Smooth muscle cell (in vitro differentiated cells): ENCODE measurements around the gene WSCD2. TPM values are rescaled to one million over a fixed set of nuclear protein-coding genes. Genes with fewer than 3 reads are reported as not detected.

Source experiments
- DNase-seq: peaks from one replicate; lab custom pipeline; 2025; ENCODE audit not compliant: unreplicated experiment; lab: John Stamatoyannopoulos, UW
- H2AFZ ChIP-seq: fragments of 200-600 bp; sonication (generic); 2 replicates; pipeline ENCODE4 v1.6.0; 2016; ENCODE audit warnings: antibody characterized with exemption, low read depth, mild to moderate bottlenecking
- H3F3A ChIP-seq: fragments of 200-600 bp; sonication (generic); 2 replicates; pipeline ENCODE4 v1.6.0; 2017; ENCODE audit warnings: antibody characterized with exemption, low read depth
- H3K27ac ChIP-seq: fragments of 200-600 bp; sonication (generic); 2 replicates; pipeline ENCODE4 v1.5.1; 2016; ENCODE audit warnings: low read depth, mild to moderate bottlenecking
- H3K27me3 ChIP-seq: fragments of 200-600 bp; sonication (generic); 2 replicates; pipeline ENCODE4 v1.6.1; 2016; ENCODE audit warnings: low read depth, mild to moderate bottlenecking
- H3K36me3 ChIP-seq: fragments of 200-600 bp; sonication (generic); 2 replicates; pipeline ENCODE4 v1.5.1; 2016; ENCODE audit warnings: low read depth
- H3K4me1 ChIP-seq: fragments of 200-600 bp; sonication (generic); 2 replicates; pipeline ENCODE4 v1.5.1; 2016; ENCODE audit warnings: low read depth
- H3K4me2 ChIP-seq: fragments of 200-600 bp; sonication (generic); 2 replicates; pipeline ENCODE4 v1.6.0; 2016; ENCODE audit warnings: mild to moderate bottlenecking
- H3K4me3 ChIP-seq: fragments of 200-600 bp; sonication (generic); 2 replicates; pipeline ENCODE4 v1.5.1; 2016; ENCODE audit warnings: mild to moderate bottlenecking
- H3K79me2 ChIP-seq: fragments of 200-600 bp; sonication (generic); 2 replicates; pipeline ENCODE4 v1.6.0; 2016; ENCODE audit warnings: low read depth, mild to moderate bottlenecking
- H3K9ac ChIP-seq: fragments of 200-600 bp; sonication (generic); 2 replicates; pipeline ENCODE4 v1.6.0; 2016; ENCODE audit warnings: low read depth
- H3K9me3 ChIP-seq: fragments of 200-600 bp; sonication (generic); replicated peaks from 2 replicates; pipeline ENCODE4 v1.5.1; 2016; ENCODE audit warnings: low read depth
- H4K20me1 ChIP-seq: fragments of 200-600 bp; sonication (generic); 2 replicates; pipeline ENCODE4 v1.6.0; 2016; ENCODE audit warnings: low read depth
- WGBS: methylation state at CpG from one replicate; pipeline ENCODE4 v1.1.7; 2016; ENCODE audit warnings: low lambda C conversion rate; 5-methylcytosine and 5-hydroxymethylcytosine counted together
- polyA plus RNA-seq: library from polyadenylated mRNA; unstranded; fragments of >200 nt; fragmentation: Nextera tagmentation; extraction: Ambion mirVana; gene quantifications from 2 replicates; pipeline ENCODE4 v1.2.1, GENCODE V29; 2016
- total RNA-seq: library from RNA; depleted of rRNA; stranded (reverse); fragments of >200 nt; gene quantifications from 2 replicates; pipeline ENCODE4 v1.2.3, GENCODE V29; 2014
- TF ChIP-seq, protein P1 (sequence below): fragments of 200-600 bp; sonication (generic); IDR thresholded peaks from 2 replicates; pipeline ENCODE4 v1.5.1; 2017; ENCODE audit warnings: borderline replicate concordance, mild to moderate bottlenecking, antibody characterized with exemption; ENCODE audit not compliant: insufficient read depth, poor library complexity, severe bottlenecking

WSCD2 gene
- total and polyA plus RNA-seq, 2 experiments from 2014 or later = 0.13 TPM

DNA sequence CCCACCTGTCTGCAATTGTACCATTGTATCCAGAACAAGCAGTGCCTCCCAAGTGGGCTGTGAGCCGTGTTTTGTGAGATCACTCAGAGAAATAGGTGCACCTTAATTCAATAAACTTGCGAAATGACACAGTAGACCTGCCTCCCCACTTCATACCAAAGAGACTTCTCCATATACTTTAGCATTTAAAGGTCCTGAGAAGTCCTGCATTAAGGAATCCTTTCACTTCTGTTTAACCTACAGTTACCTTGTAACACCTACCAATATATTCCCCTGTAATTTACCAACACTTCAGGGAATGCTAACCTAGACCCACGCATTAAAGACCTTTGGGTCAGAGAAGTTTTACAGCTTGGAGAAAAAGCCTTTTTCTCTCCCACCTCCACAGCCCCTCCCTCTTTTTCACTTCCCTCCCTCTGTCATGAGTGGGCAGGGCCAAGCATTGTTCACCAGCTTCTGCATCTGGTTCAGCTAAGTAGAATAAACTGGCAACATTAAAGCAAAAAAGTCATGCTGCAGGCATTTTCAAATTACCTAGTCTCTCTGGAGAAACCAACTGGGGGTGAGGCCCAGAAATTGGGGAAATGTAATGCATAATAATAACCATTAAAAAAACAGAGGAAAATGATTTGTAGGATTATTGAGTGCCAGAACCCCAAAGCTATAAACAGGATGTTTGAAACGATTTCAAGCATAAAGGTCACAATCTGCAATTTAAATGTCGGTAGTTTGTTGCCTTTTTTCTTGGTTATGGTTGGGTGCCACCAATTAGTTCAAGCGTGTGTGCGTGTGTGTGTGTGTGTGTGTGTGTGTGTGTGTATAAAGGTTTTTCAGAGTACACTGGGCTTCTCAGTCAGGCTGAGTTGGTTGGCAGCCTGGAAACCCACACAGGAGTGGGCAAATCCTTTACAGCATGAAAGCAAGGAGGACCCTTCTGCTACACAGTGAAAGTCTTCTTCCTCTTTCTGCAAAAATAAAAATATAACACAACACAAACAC, 13.7 kb upstream of the WSCD2 start:
- Histone ChIP-seq H3K9me3 (no peaks in the 10 kb centered on the region), H3K27ac (no peak overlapping the region), H3K9ac (no peak overlapping the region), H3F3A (no peaks in the 10 kb centered on the region), H3K79me2 (no peaks in the 10 kb centered on the region), H3K4me2 (no peak overlapping the region), H3K4me3 (no peak overlapping the region), H3K4me1 (peaks cover 11% of the 10 kb centered on the region), H3K36me3 (no peaks in the 10 kb centered on the region), H2AFZ (no peak overlapping the region), H3K27me3 (no peaks in the 10 kb centered on the region), H4K20me1 (no peaks in the 10 kb centered on the region)
- TF ChIP-seq, protein P1, sequence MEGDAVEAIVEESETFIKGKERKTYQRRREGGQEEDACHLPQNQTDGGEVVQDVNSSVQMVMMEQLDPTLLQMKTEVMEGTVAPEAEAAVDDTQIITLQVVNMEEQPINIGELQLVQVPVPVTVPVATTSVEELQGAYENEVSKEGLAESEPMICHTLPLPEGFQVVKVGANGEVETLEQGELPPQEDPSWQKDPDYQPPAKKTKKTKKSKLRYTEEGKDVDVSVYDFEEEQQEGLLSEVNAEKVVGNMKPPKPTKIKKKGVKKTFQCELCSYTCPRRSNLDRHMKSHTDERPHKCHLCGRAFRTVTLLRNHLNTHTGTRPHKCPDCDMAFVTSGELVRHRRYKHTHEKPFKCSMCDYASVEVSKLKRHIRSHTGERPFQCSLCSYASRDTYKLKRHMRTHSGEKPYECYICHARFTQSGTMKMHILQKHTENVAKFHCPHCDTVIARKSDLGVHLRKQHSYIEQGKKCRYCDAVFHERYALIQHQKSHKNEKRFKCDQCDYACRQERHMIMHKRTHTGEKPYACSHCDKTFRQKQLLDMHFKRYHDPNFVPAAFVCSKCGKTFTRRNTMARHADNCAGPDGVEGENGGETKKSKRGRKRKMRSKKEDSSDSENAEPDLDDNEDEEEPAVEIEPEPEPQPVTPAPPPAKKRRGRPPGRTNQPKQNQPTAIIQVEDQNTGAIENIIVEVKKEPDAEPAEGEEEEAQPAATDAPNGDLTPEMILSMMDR = no peak
- no peak for DNase-seq
- WGBS = 82% methylated on average over 7 of the region's 7 CpGs

DNA sequence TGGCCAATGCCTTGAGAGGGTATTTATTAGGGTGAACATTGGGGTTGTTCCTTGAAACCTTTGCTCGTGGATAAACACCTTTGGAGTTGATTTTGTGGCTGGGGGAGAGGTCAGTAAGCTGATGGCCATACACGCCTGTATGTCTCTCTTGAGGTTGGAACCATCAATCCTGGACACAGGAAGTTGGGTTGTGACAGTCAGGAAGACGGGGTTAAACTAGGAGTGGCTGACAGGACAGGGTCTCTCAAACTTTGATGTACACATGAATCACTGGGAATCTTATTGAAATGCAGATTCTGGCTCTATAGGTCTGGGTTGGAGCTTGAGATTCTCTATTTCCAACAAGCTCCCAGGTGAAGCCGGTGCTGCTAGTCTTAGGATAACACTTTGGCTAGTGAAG, 12.8 kb upstream of the WSCD2 start:
- no peaks in the 10 kb centered on the region for H3K9me3 ChIP-seq
- no peaks in the 10 kb centered on the region for H3K36me3 ChIP-seq
- WGBS = 73% methylated on average over 4 of the region's 4 CpGs

DNA sequence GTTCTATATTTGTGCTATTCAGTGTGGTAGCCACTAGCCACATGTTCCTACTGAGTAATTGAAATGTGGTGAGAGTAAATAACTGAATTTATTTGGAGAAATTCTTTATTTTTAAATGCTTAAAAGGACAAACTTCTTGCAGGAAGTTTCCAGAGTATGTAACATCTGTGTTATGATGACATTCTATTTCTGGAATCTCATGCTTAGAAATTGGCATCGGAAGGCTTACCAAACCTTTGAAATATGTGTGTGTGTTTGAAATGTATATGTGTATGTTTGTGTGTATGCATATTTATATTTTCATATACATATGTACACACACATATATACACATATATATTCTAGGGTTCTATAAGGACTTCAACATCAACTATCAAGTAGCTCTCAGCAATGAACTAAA, 12.4 kb upstream of the WSCD2 start:
- Histone ChIP-seq H3K4me3 (no peak overlapping the region), H4K20me1 (no peaks in the 10 kb centered on the region), H3K4me2 (no peak overlapping the region), H3K27me3 (no peaks in the 10 kb centered on the region), H3F3A (no peaks in the 10 kb centered on the region), H3K4me1 (peaks cover 11% of the 10 kb centered on the region), H3K9ac (no peak overlapping the region), H3K9me3 (no peaks in the 10 kb centered on the region), H3K79me2 (no peaks in the 10 kb centered on the region), H3K36me3 (no peaks in the 10 kb centered on the region), H3K27ac (no peak overlapping the region), H2AFZ (no peak overlapping the region)
- TF ChIP-seq, protein P1 = no peak
- no peak for DNase-seq
- WGBS = 62% methylated on average over 1 of the region's 1 CpG

More for the DNA sequence above, 12.8 kb upstream of the WSCD2 start:
- H3K4me1 ChIP-seq = peaks cover 11% of the 10 kb centered on the region
- no peak overlapping the region for H2AFZ ChIP-seq
- no peak overlapping the region for H3K27ac ChIP-seq
- no peaks in the 10 kb centered on the region for H3K27me3 ChIP-seq
- no peaks in the 10 kb centered on the region for H4K20me1 ChIP-seq
- no peak for DNase-seq
- H3K9ac ChIP-seq = no peak overlapping the region
- no peak overlapping the region for H3K4me2 ChIP-seq
- TF ChIP-seq, protein P1 = no peak
- no peaks in the 10 kb centered on the region for H3K79me2 ChIP-seq
- no peak overlapping the region for H3K4me3 ChIP-seq
- H3F3A ChIP-seq = no peaks in the 10 kb centered on the region
